ENCODE data around the gene MSL3B.

DNA sequence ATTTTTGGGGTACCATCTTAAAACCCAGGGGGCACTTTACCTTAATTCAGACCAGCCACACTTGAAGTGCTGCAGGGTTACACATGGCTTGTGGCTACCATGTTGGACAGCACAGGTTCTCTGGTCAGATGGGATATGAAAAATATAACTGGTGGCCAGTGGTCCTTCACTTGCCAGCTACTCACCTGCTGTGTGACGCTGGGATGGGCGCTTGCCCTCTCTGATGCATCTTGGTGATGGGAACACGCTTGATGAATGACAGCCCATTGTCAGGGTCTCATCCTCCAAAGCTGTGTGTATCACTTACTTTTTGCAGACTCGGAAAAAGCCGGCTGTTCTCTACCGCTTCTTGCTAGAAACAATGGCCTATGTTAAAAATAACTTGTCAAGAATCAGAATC is 36.3 kb downstream of the MSL3B start:
- TF ChIP-seq CTCF (IDR thresholded peaks at IDR 0.05; ENCODE audit: poor library complexity, severe bottlenecking) (no peak), SMC3 (conservative IDR thresholded peaks at IDR 0.05; ENCODE audit: poor library complexity) (no peak)
